Mesenchymal stem cell (in vitro differentiated cells and primary cell): ENCODE results near the gene MRPL50.

Source experiments
- DNase-seq: peaks from one replicate; pipeline ENCODE4 v3.0.0-alpha.2; 2013
- H2AFZ ChIP-seq: one replicate; pipeline ENCODE4 v1.6.1; 2013; ENCODE audit warnings: low read depth, mild to moderate bottlenecking, control low read depth, inconsistent platforms, low read length, moderate library complexity
- H2AK5ac ChIP-seq: 2 replicates; pipeline ENCODE4 v1.6.1; 2013; ENCODE audit warnings: low read length, moderate library complexity, mild to moderate bottlenecking, inconsistent platforms; ENCODE audit not compliant: severe bottlenecking
- H2BK120ac ChIP-seq: one replicate; pipeline ENCODE4 v1.6.1; 2013; ENCODE audit warnings: low read depth, mild to moderate bottlenecking, inconsistent platforms, low read length, moderate library complexity
- H2BK12ac ChIP-seq, 2 experiments: one replicate each; pipeline ENCODE4 v1.6.1; 2013; ENCODE audit warnings: inconsistent platforms in 2 of 2, low read length in 2 of 2, mild to moderate bottlenecking in 2 of 2, moderate library complexity in 2 of 2, control low read depth in 1 of 2
- H2BK15ac ChIP-seq: one replicate; pipeline ENCODE4 v1.6.1; 2013; ENCODE audit warnings: mild to moderate bottlenecking, low read depth, inconsistent platforms; ENCODE audit not compliant: poor library complexity, severe bottlenecking
- H2BK5ac ChIP-seq: 2 replicates; pipeline ENCODE4 v1.6.1; 2013; ENCODE audit warnings: low read depth, mild to moderate bottlenecking, low read length, control low read depth, inconsistent platforms; ENCODE audit not compliant: poor library complexity, severe bottlenecking
- H3K14ac ChIP-seq, 2 experiments: one replicate each; pipeline ENCODE4 v1.6.1; 2013; ENCODE audit warnings: inconsistent platforms in 2 of 2, low read length in 2 of 2, control low read depth in 1 of 2, mild to moderate bottlenecking in 1 of 2, moderate library complexity in 1 of 2
- H3K18ac ChIP-seq, 2 experiments: one replicate each; pipeline ENCODE4 v1.6.1; 2013; ENCODE audit warnings: inconsistent platforms in 2 of 2, low read length in 2 of 2, control low read depth in 1 of 2, low read depth in 1 of 2, mild to moderate bottlenecking in 1 of 2
- H3K23ac ChIP-seq, 2 experiments: one replicate each; pipeline ENCODE4 v1.6.1; 2013; ENCODE audit warnings: inconsistent platforms in 2 of 2, low read length in 2 of 2, mild to moderate bottlenecking in 2 of 2, moderate library complexity in 2 of 2, control low read depth in 1 of 2
- H3K27ac ChIP-seq: 2 replicates; pipeline ENCODE4 v1.5.1; 2013; ENCODE audit warnings: mild to moderate bottlenecking, moderate library complexity, low read length, control low read depth, inconsistent platforms; ENCODE audit not compliant: poor library complexity, severe bottlenecking
- H3K27me3 ChIP-seq, 2 experiments: 2 replicates each; pipeline versions ENCODE4 v1.6.1 to v1.7.0; 2013; ENCODE audit warnings: low read length in 2 of 2, mild to moderate bottlenecking in 2 of 2, moderate library complexity in 2 of 2, control low read depth in 1 of 2, inconsistent platforms in 1 of 2; ENCODE audit not compliant: control insufficient read depth in 1 of 2, insufficient read depth in 1 of 2
- H3K36me3 ChIP-seq, 2 experiments: 2 replicates each; pipeline versions ENCODE4 v1.6.1 to v1.7.0; 2013; ENCODE audit warnings: low read length in 2 of 2, control low read depth in 1 of 2, inconsistent platforms in 1 of 2, low read depth in 1 of 2, mild to moderate bottlenecking in 1 of 2; ENCODE audit not compliant: insufficient read depth in 2 of 2, control insufficient read depth in 1 of 2
- H3K4ac ChIP-seq, 2 experiments: one replicate each; pipeline ENCODE4 v1.6.1; 2013; ENCODE audit warnings: inconsistent platforms in 2 of 2, low read length in 2 of 2, mild to moderate bottlenecking in 2 of 2, moderate library complexity in 2 of 2, control low read depth in 1 of 2, low read depth in 1 of 2
- H3K4me1 ChIP-seq: 2 replicates; pipeline ENCODE4 v1.6.1; 2013; ENCODE audit warnings: low read depth, low read length, control low read depth; ENCODE audit not compliant: control insufficient read depth, insufficient read depth
- H3K4me2 ChIP-seq: 2 replicates; pipeline ENCODE4 v1.6.1; 2013; ENCODE audit warnings: low read length, mild to moderate bottlenecking, inconsistent platforms; ENCODE audit not compliant: poor library complexity, severe bottlenecking
- H3K4me3 ChIP-seq, 2 experiments: 2 replicates each; pipeline versions ENCODE4 v1.5.1 to v1.7.0; 2013; ENCODE audit warnings: low read length in 2 of 2, mild to moderate bottlenecking in 2 of 2, control low read depth in 1 of 2, low read depth in 1 of 2; ENCODE audit not compliant: insufficient read depth in 1 of 2
- H3K79me1 ChIP-seq: replicated peaks from 2 replicates; pipeline ENCODE4 v1.6.1; 2013; ENCODE audit warnings: mild to moderate bottlenecking, control low read depth, low read length, inconsistent platforms; ENCODE audit not compliant: poor library complexity, severe bottlenecking
- H3K9ac ChIP-seq: 2 replicates; pipeline ENCODE4 v1.7.0; 2013; ENCODE audit warnings: mild to moderate bottlenecking, low read length, moderate library complexity
- H3K9me3 ChIP-seq: 2 replicates; pipeline ENCODE4 v1.7.0; 2013; ENCODE audit warnings: mild to moderate bottlenecking, low read length; ENCODE audit not compliant: control insufficient read depth
- H4K8ac ChIP-seq: one replicate; pipeline ENCODE4 v1.6.1; 2013; ENCODE audit warnings: inconsistent platforms, mild to moderate bottlenecking, low read length, moderate library complexity
- H4K91ac ChIP-seq: one replicate; pipeline ENCODE4 v1.6.1; 2013; ENCODE audit warnings: mild to moderate bottlenecking, low read length, inconsistent platforms
- WGBS: methylation state at CpG from one replicate; pipeline ENCODE4 v1.1.7; 2013; ENCODE audit warnings: mixed read lengths; 5-methylcytosine and 5-hydroxymethylcytosine counted together

MRPL50 gene

GRCh38 chr9:101437806-101438232 is 39.4 kb upstream of the MRPL50 start:
- Histone ChIP-seq H4K91ac (no peak overlapping the region), H3K79me1 (no peaks in the 10 kb centered on the region), H3K4ac (no peak overlapping the region), H2BK120ac (no peak overlapping the region), H2AFZ (no peak overlapping the region), H3K23ac (no peak overlapping the region), H3K4me1 (no peaks in the 10 kb centered on the region), H3K18ac (no peak overlapping the region), H2BK5ac (no peak overlapping the region), H2BK15ac (no peak overlapping the region), H2BK12ac (no peak overlapping the region), H3K27me3 (peaks cover 2 to 3% of the 10 kb centered on the region in 2 experiments), H3K27ac (no peak overlapping the region), H2AK5ac (no peak overlapping the region), H3K9me3 (no peaks in the 10 kb centered on the region), H3K4me3 (no peak overlapping the region), H4K8ac (no peak overlapping the region), H3K4me2 (no peak overlapping the region), H3K14ac (no peak overlapping the region), H3K9ac (no peak overlapping the region), H3K36me3 (no peaks in the 10 kb centered on the region)
- DNase-seq, result no peak
- WGBS, result 84% methylated on average over 2 of the region's 2 CpGs

- no peak for DNase-seq
- no peak within 1 kb of the TSS for H2BK15ac ChIP-seq
Observed at GRCh38 chr9:101435601-101436079, 37.2 kb upstream of the MRPL50 start, which contains the start of gene ALDOB. Gene ALDOB, minus strand, starts transcription at chr9:101435774. Its CDS starts 4,887 bp downstream, at chr9:101430887.

GRCh38 chr9:101434998-101435397 is 36.6 kb upstream of the MRPL50 start:
- peaks cover 3% of the 10 kb centered on the region in 2 experiments for H3K27me3 ChIP-seq
- DNase-seq, result no peak
- H2BK5ac ChIP-seq, result no peak overlapping the region
- H3K27ac ChIP-seq, result no peak overlapping the region
- no peak overlapping the region for H4K91ac ChIP-seq
- H2BK15ac ChIP-seq, result no peak overlapping the region
- no peak overlapping the region for H3K14ac ChIP-seq
- H3K9ac ChIP-seq, result no peak overlapping the region
- H2BK12ac ChIP-seq, result no peak overlapping the region
- H3K4me1 ChIP-seq, result no peaks in the 10 kb centered on the region
- no peak overlapping the region for H2AK5ac ChIP-seq
- H3K4ac ChIP-seq, result no peak overlapping the region
- 91% methylated on average over 3 of the region's 3 CpGs for WGBS
- no peak overlapping the region for H4K8ac ChIP-seq
- no peak overlapping the region for H2AFZ ChIP-seq
- no peak overlapping the region for H2BK120ac ChIP-seq
- H3K18ac ChIP-seq, result no peak overlapping the region
- no peak overlapping the region for H3K4me2 ChIP-seq
- H3K23ac ChIP-seq, result no peak overlapping the region
- no peak overlapping the region for H3K4me3 ChIP-seq
- no peaks in the 10 kb centered on the region for H3K36me3 ChIP-seq
- H3K9me3 ChIP-seq, result no peaks in the 10 kb centered on the region
- no peaks in the 10 kb centered on the region for H3K79me1 ChIP-seq

More at GRCh38 chr9:101435601-101436079, 37.2 kb upstream of the MRPL50 start, which contains the start of gene ALDOB:
- no peak within 1 kb of the TSS for H3K9ac ChIP-seq
- H4K8ac ChIP-seq, result no peak within 1 kb of the TSS
- 80% methylated on average over 1 of the region's 2 CpGs for WGBS
- H3K79me1 ChIP-seq, result no peaks in the 10 kb centered on the region
- H2BK12ac ChIP-seq, result no peak within 1 kb of the TSS
- no peak within 1 kb of the TSS for H3K14ac ChIP-seq
- H3K4me3 ChIP-seq, result no peak within 1 kb of the TSS
- H2BK5ac ChIP-seq, result no peak within 1 kb of the TSS
- H3K27me3 ChIP-seq, result no peaks in the 10 kb centered on the region
- H3K9me3 ChIP-seq, result no peaks in the 10 kb centered on the region
- H3K4me1 ChIP-seq, result no peaks in the 10 kb centered on the region
- H3K4ac ChIP-seq, result no peak within 1 kb of the TSS
- no peaks in the 10 kb centered on the region for H3K36me3 ChIP-seq
- no peak within 1 kb of the TSS for H2BK120ac ChIP-seq
- H2AFZ ChIP-seq, result no peak within 1 kb of the TSS
- H3K27ac ChIP-seq, result no peak within 1 kb of the TSS
- H3K23ac ChIP-seq, result no peak within 1 kb of the TSS
- H2AK5ac ChIP-seq, result no peak within 1 kb of the TSS
- no peak within 1 kb of the TSS for H3K18ac ChIP-seq
- H4K91ac ChIP-seq, result no peak within 1 kb of the TSS
- no peak within 1 kb of the TSS for H3K4me2 ChIP-seq

- H3K27me3 ChIP-seq, result peaks cover 3 to 6% of the 10 kb centered on the region in 2 experiments
- H4K91ac ChIP-seq, result no peak overlapping the region
- no peak overlapping the region for H2AFZ ChIP-seq
- no peak for DNase-seq
- H3K4ac ChIP-seq, result no peak overlapping the region
- H2BK12ac ChIP-seq, result no peak overlapping the region
- H3K4me1 ChIP-seq, result no peaks in the 10 kb centered on the region
- H3K14ac ChIP-seq, result no peak overlapping the region
- no peak overlapping the region for H2BK15ac ChIP-seq
- H3K4me3 ChIP-seq, result no peak overlapping the region
- H3K9ac ChIP-seq, result no peak overlapping the region
- H2BK5ac ChIP-seq, result no peak overlapping the region
- no peaks in the 10 kb centered on the region for H3K36me3 ChIP-seq
- H4K8ac ChIP-seq, result no peak overlapping the region
- no peak overlapping the region for H3K4me2 ChIP-seq
- H3K23ac ChIP-seq, result no peak overlapping the region
- H3K18ac ChIP-seq, result no peak overlapping the region
- no peak overlapping the region for H2BK120ac ChIP-seq
- H3K79me1 ChIP-seq, result no peaks in the 10 kb centered on the region
- H2AK5ac ChIP-seq, result no peak overlapping the region
- no peak overlapping the region for H3K27ac ChIP-seq
- WGBS, result 43% methylated on average over 1 of the region's 3 CpGs
- H3K9me3 ChIP-seq, result no peaks in the 10 kb centered on the region
Observed at GRCh38 chr9:101433229-101433628, 34.8 kb upstream of the MRPL50 start.
